Activated CD4-positive, alpha-beta memory T cell treated with anti-CD3 and anti-CD28 coated beads, Interleukin-2, amount 10 ng/mL, durations not matched to agents 7 days and 5 days (primary cell): Measurements from ENCODE around the gene INO80C. TPM values are rescaled to one million over a fixed set of nuclear protein-coding genes. Genes with fewer than 3 reads are reported as not detected.

Source experiments
- CTCF ChIA-PET: fragments of 350-600 bp; sonication (Branson Sonifier 250); formaldehyde crosslinking; loops from one replicate; lab custom pipeline; 2021; ENCODE audit warnings: antibody characterized with exemption, inconsistent platforms; lab: Charles Lee
- POLR2A ChIA-PET: fragments of 350-600 bp; sonication (Branson Sonifier 250); formaldehyde crosslinking; loops from one replicate; lab custom pipeline; 2021; ENCODE audit warnings: antibody characterized with exemption; lab: Charles Lee
- DNase-seq: peaks from one replicate; pipeline ENCODE4 v3.0.0-alpha.2; 2020
- H3K27ac Mint-ChIP-seq: one replicate; pipeline ENCODE4 v1.8.0; 2021; ENCODE audit warnings: mild to moderate bottlenecking, mixed read lengths
- H3K27me3 Mint-ChIP-seq: one replicate; pipeline ENCODE4 v1.8.0; 2021; ENCODE audit warnings: mixed read lengths
- H3K36me3 Mint-ChIP-seq: one replicate; pipeline ENCODE4 v1.8.0; 2021; ENCODE audit warnings: low read depth, mixed read lengths
- H3K4me1 Mint-ChIP-seq: one replicate; pipeline ENCODE4 v1.8.0; 2021; ENCODE audit warnings: mixed read lengths
- H3K4me3 Mint-ChIP-seq: one replicate; pipeline ENCODE4 v1.8.0; 2021; ENCODE audit warnings: mild to moderate bottlenecking, mixed read lengths
- H3K9me3 Mint-ChIP-seq: one replicate; pipeline ENCODE4 v1.8.0; 2021; ENCODE audit warnings: mixed read lengths
- total RNA-seq, 2 experiments: library from RNA; stranded (reverse); gene quantifications; one replicate each; pipeline ENCODE4 v1.2.3, GENCODE V29; 2021

INO80C gene
- total RNA-seq, 2 experiments from 2014 or later = 18.4 to 18.8 TPM

GRCh38 chr18:35477497-35477896 is 20.3 kb downstream of the INO80C start:
- Mint-ChIP-seq H3K27me3 (no peaks in the 10 kb centered on the region), H3K36me3 (peaks cover 6% of the 10 kb centered on the region), H3K9me3 (no peaks in the 10 kb centered on the region), H3K4me3 (no peak overlapping the region), H3K4me1 (peaks cover 7% of the 10 kb centered on the region), H3K27ac (no peak overlapping the region)
- no peak for DNase-seq
- CTCF ChIA-PET = no interaction called here
- POLR2A ChIA-PET = no interaction called here

GRCh38 chr18:35474884-35475283 is 22.9 kb downstream of the INO80C start:
- H3K9me3 Mint-ChIP-seq = no peaks in the 10 kb centered on the region

GRCh38 chr18:35473562-35473961 is 24.2 kb downstream of the INO80C start:
- ChIA-PET CTCF (no interaction called here), POLR2A (no interaction called here)
- Mint-ChIP-seq H3K27ac (no peak overlapping the region), H3K36me3 (peaks cover 6% of the 10 kb centered on the region), H3K4me1 (peaks cover 6% of the 10 kb centered on the region), H3K27me3 (no peaks in the 10 kb centered on the region), H3K4me3 (no peak overlapping the region), H3K9me3 (no peaks in the 10 kb centered on the region)
- DNase-seq = no peak

More at GRCh38 chr18:35474884-35475283, 22.9 kb downstream of the INO80C start:
- DNase-seq = no peak
- POLR2A ChIA-PET = no interaction called here
- no peak overlapping the region for H3K4me3 Mint-ChIP-seq
- H3K27me3 Mint-ChIP-seq = no peaks in the 10 kb centered on the region
- CTCF ChIA-PET = no interaction called here
- peaks cover 6% of the 10 kb centered on the region for H3K36me3 Mint-ChIP-seq
- no peak overlapping the region for H3K27ac Mint-ChIP-seq
- peaks cover 7% of the 10 kb centered on the region for H3K4me1 Mint-ChIP-seq

GRCh38 chr18:35470435-35470834 is 27.3 kb downstream of the INO80C start:
- Mint-ChIP-seq H3K27me3 (no peaks in the 10 kb centered on the region), H3K4me3 (no peak overlapping the region), H3K36me3 (peaks cover 6% of the 10 kb centered on the region), H3K27ac (no peak overlapping the region), H3K4me1 (no peaks in the 10 kb centered on the region), H3K9me3 (no peaks in the 10 kb centered on the region)
- ChIA-PET CTCF (no interaction called here), POLR2A (no interaction called here)
- no peak for DNase-seq

GRCh38 chr18:35469725-35470124 is 28.0 kb downstream of the INO80C start:
- no peak overlapping the region for H3K4me3 Mint-ChIP-seq
- H3K27me3 Mint-ChIP-seq = no peaks in the 10 kb centered on the region
- no peaks in the 10 kb centered on the region for H3K9me3 Mint-ChIP-seq
- peaks cover 2% of the 10 kb centered on the region for H3K36me3 Mint-ChIP-seq
- H3K27ac Mint-ChIP-seq = no peak overlapping the region
- CTCF ChIA-PET = no interaction called here
- DNase-seq = no peak
- no peaks in the 10 kb centered on the region for H3K4me1 Mint-ChIP-seq
- POLR2A ChIA-PET = no interaction called here

- ChIA-PET CTCF (no interaction called here), POLR2A (no interaction called here)
- Mint-ChIP-seq H3K4me3 (no peak overlapping the region), H3K27ac (no peak overlapping the region), H3K27me3 (no peaks in the 10 kb centered on the region), H3K9me3 (no peaks in the 10 kb centered on the region), H3K36me3 (no peaks in the 10 kb centered on the region), H3K4me1 (no peaks in the 10 kb centered on the region)
- DNase-seq = no peak
These were observed 29.0 kb downstream of the INO80C start for GRCh38 chr18:35468711-35469110.

- POLR2A ChIA-PET = no interaction called here
These were observed 30.1 kb downstream of the INO80C start for GRCh38 chr18:35467624-35468016.

GRCh38 chr18:35466815-35467623 is 30.7 kb downstream of the INO80C start:
- Mint-ChIP-seq H3K4me1 (no peaks in the 10 kb centered on the region), H3K36me3 (no peaks in the 10 kb centered on the region), H3K27me3 (no peaks in the 10 kb centered on the region), H3K27ac (no peak overlapping the region), H3K9me3 (no peaks in the 10 kb centered on the region), H3K4me3 (no peak overlapping the region)
- ChIA-PET POLR2A (no interaction called here), CTCF (interaction anchor here (0.6 kb wide), 2 partner anchors 173 to 642 kb away, joined by 3 to 5 read pairs; no protein-coding TSS in a partner anchor)
- DNase-seq = no peak

More at GRCh38 chr18:35467624-35468016, 30.1 kb downstream of the INO80C start:
- Mint-ChIP-seq H3K9me3 (no peaks in the 10 kb centered on the region), H3K4me3 (no peak overlapping the region), H3K36me3 (no peaks in the 10 kb centered on the region), H3K4me1 (no peaks in the 10 kb centered on the region), H3K27me3 (no peaks in the 10 kb centered on the region), H3K27ac (no peak overlapping the region)
- CTCF ChIA-PET = interaction anchor here (0.6 kb wide), 1 partner anchor 643 kb away, joined by 3 read pairs; no protein-coding TSS in a partner anchor
- DNase-seq = no peak

GRCh38 chr18:35466334-35466733 is 31.4 kb downstream of the INO80C start:
- DNase-seq = no peak
- Mint-ChIP-seq H3K4me1 (no peaks in the 10 kb centered on the region), H3K4me3 (no peak overlapping the region), H3K27ac (no peak overlapping the region), H3K9me3 (no peaks in the 10 kb centered on the region), H3K36me3 (no peaks in the 10 kb centered on the region), H3K27me3 (no peaks in the 10 kb centered on the region)
- ChIA-PET CTCF (interaction anchor here (0.6 kb wide), 1 partner anchor 174 kb away, joined by 5 read pairs; no protein-coding TSS in a partner anchor), POLR2A (no interaction called here)

GRCh38 chr18:35465329-35465728 is 32.4 kb downstream of the INO80C start:
- ChIA-PET POLR2A (no interaction called here), CTCF (no interaction called here)
- H3K9me3 Mint-ChIP-seq = no peaks in the 10 kb centered on the region
- no peaks in the 10 kb centered on the region for H3K36me3 Mint-ChIP-seq
- DNase-seq = no peak
- H3K27me3 Mint-ChIP-seq = no peaks in the 10 kb centered on the region
- no peaks in the 10 kb centered on the region for H3K4me1 Mint-ChIP-seq
- H3K4me3 Mint-ChIP-seq = no peak overlapping the region
- H3K27ac Mint-ChIP-seq = no peak overlapping the region

- ChIA-PET POLR2A (no interaction called here), CTCF (no interaction called here)
- H3K27ac Mint-ChIP-seq = no peak overlapping the region
- H3K36me3 Mint-ChIP-seq = no peaks in the 10 kb centered on the region
- no peaks in the 10 kb centered on the region for H3K4me1 Mint-ChIP-seq
- no peak overlapping the region for H3K4me3 Mint-ChIP-seq
- H3K9me3 Mint-ChIP-seq = no peaks in the 10 kb centered on the region
- DNase-seq = no peak
- H3K27me3 Mint-ChIP-seq = no peaks in the 10 kb centered on the region
These were observed 32.9 kb downstream of the INO80C start for GRCh38 chr18:35464831-35465279.

GRCh38 chr18:35463827-35464226 is 33.9 kb downstream of the INO80C start:
- no peaks in the 10 kb centered on the region for H3K36me3 Mint-ChIP-seq
- POLR2A ChIA-PET = no interaction called here

GRCh38 chr18:35463050-35463449 is 34.7 kb downstream of the INO80C start:
- H3K27me3 Mint-ChIP-seq = no peaks in the 10 kb centered on the region
- no peaks in the 10 kb centered on the region for H3K9me3 Mint-ChIP-seq
- H3K27ac Mint-ChIP-seq = no peak overlapping the region
- no peak for DNase-seq
- no peak overlapping the region for H3K4me3 Mint-ChIP-seq
- ChIA-PET POLR2A (no interaction called here), CTCF (interaction anchor here (0.9 kb wide), 1 partner anchor 77 kb away, joined by 3 read pairs; no protein-coding TSS in a partner anchor)
- H3K36me3 Mint-ChIP-seq = no peaks in the 10 kb centered on the region
- H3K4me1 Mint-ChIP-seq = peaks cover 3% of the 10 kb centered on the region

More at GRCh38 chr18:35463827-35464226, 33.9 kb downstream of the INO80C start:
- Mint-ChIP-seq H3K4me1 (peaks cover 3% of the 10 kb centered on the region), H3K9me3 (no peaks in the 10 kb centered on the region), H3K27ac (no peak overlapping the region), H3K27me3 (no peaks in the 10 kb centered on the region), H3K4me3 (no peak overlapping the region)
- CTCF ChIA-PET = interaction anchor here (0.9 kb wide), 1 partner anchor 78 kb away, joined by 3 read pairs; no protein-coding TSS in a partner anchor
- no peak for DNase-seq
